K562 (cell line): ENCODE measurements around the gene HSPA1L. TPM values are rescaled to one million over a fixed set of nuclear protein-coding genes. Genes with fewer than 3 reads are reported as not detected.

ENCODE experiments used
- BHLHE40 ChIP-seq: IDR thresholded peaks from 2 replicates; pipeline ENCODE4 v1.6.1; 2011; ENCODE audit warnings: low read length, improper control_type of control experiment
- BMI1 ChIP-seq: fragments of 150-350 bp; IDR thresholded peaks from 2 replicates; pipeline ENCODE4 v1.6.1; 2014; ENCODE audit warnings: low read length
- BRD9 ChIP-seq: fragments of 450-650 bp; IDR thresholded peaks from 2 replicates; pipeline ENCODE4 v1.6.1; 2018; ENCODE audit warnings: low read depth; ENCODE audit not compliant: partially characterized antibody
- DIDO1 ChIP-seq: fragments of 450-650 bp; IDR thresholded peaks from 2 replicates; pipeline ENCODE4 v1.6.1; 2016; ENCODE audit warnings: low read depth, missing biosample characterization, missing genetic modification characterization
- E2F8 ChIP-seq: fragments of 450-650 bp; IDR thresholded peaks from 2 replicates; pipeline ENCODE4 v1.7.1; 2018; ENCODE audit warnings: mild to moderate bottlenecking, low read depth; ENCODE audit not compliant: partially characterized antibody
- ELF4 ChIP-seq: fragments of 450-650 bp; formaldehyde crosslinking; IDR thresholded peaks from 2 replicates; pipeline ENCODE4 v1.4.0; 2022; ENCODE audit warnings: missing genetic modification characterization
- ESRRA ChIP-seq: fragments of 450-650 bp; IDR thresholded peaks from 2 replicates; pipeline ENCODE4 v1.6.1; 2014; ENCODE audit warnings: low read depth, mild to moderate bottlenecking, moderate library complexity, borderline replicate concordance
- HMG20A ChIP-seq: fragments of 450-650 bp; formaldehyde crosslinking; conservative IDR thresholded peaks from 2 replicates; pipeline ENCODE4 v1.4.0; 2020; ENCODE audit warnings: mild to moderate bottlenecking, mixed read lengths
- IRF2 ChIP-seq: sonication (generic); formaldehyde crosslinking; IDR thresholded peaks from 2 replicates; pipeline ENCODE4 v1.8.1; 2022; ENCODE audit warnings: mild to moderate bottlenecking, missing genetic modification reagents
- KLF16 ChIP-seq: IDR thresholded peaks from 2 replicates; pipeline ENCODE4 v1.6.1; 2016; ENCODE audit warnings: antibody characterized with exemption
- NCOR1 ChIP-seq: fragments of 450-650 bp; IDR thresholded peaks from 2 replicates; pipeline ENCODE4 v1.6.1; 2016; ENCODE audit warnings: mild to moderate bottlenecking, moderate library complexity
- PTRF ChIP-seq: fragments of 450-650 bp; IDR thresholded peaks from 2 replicates; pipeline ENCODE4 v1.6.1; 2016; ENCODE audit warnings: mild to moderate bottlenecking, missing genetic modification characterization, missing compliant biosample characterization
- RBFOX2 ChIP-seq: fragments of 200-400 bp; formaldehyde crosslinking; IDR thresholded peaks from 2 replicates; pipeline ENCODE4 v1.6.1; 2017; ENCODE audit warnings: low read depth, mild to moderate bottlenecking, low read length, moderate library complexity
- SRSF3 ChIP-seq: fragments of 200-400 bp; formaldehyde crosslinking; IDR thresholded peaks from 2 replicates; pipeline ENCODE4 v1.6.1; 2016; ENCODE audit warnings: mild to moderate bottlenecking, low read length, moderate library complexity; ENCODE audit not compliant: insufficient read depth
- SRSF7 ChIP-seq: fragments of 200-400 bp; formaldehyde crosslinking; optimal IDR thresholded peaks from 2 replicates; pipeline ENCODE3; 2017; ENCODE audit warnings: mild to moderate bottlenecking, low read depth, low read length
- TAL1 ChIP-seq: fragments of 450-650 bp; IDR thresholded peaks from 2 replicates; pipeline ENCODE4 v1.6.1; 2016; ENCODE audit warnings: mild to moderate bottlenecking
- TEAD4 ChIP-seq, 2 experiments: sonication (generic) in 1 of 2; formaldehyde crosslinking in 1 of 2; IDR thresholded peaks; 2 replicates each; pipeline versions ENCODE4 v1.6.1 to v1.8.0; 2012 to 2022; ENCODE audit warnings: borderline replicate concordance in 1 of 2, inconsistent platforms in 1 of 2, low read length in 1 of 2, mild to moderate bottlenecking in 1 of 2, missing genetic modification reagents in 1 of 2
- WHSC1 ChIP-seq: IDR thresholded peaks from one replicate; pipeline ENCODE4 v1.6.1; 2012; ENCODE audit warnings: low read length, control low read depth, inconsistent platforms
- ZNF444 ChIP-seq: fragments of 250-450 bp; sonication (Bioruptor Pico); IDR thresholded peaks from 2 replicates; pipeline ENCODE4 v1.4.0; 2020; ENCODE audit warnings: mild to moderate bottlenecking, moderate library complexity
- ZNF764 ChIP-seq: fragments of 250-450 bp; sonication (Bioruptor Pico); IDR thresholded peaks from 2 replicates; pipeline ENCODE4 v1.4.0; 2020; ENCODE audit warnings: low read depth, mild to moderate bottlenecking, moderate library complexity
- polyA plus RNA-seq, 8 experiments: library from polyadenylated mRNA; depleted of rRNA in 4 of 8; stranded (reverse) in 5 of 8; unstranded in 3 of 8; fragments of >200 nt; fragmentation: Nextera tagmentation in 2 of 8; fragmentation: Illumina TruSeq in 1 of 8; extraction: Ambion mirVana in 2 of 8; extraction: Trizol in 1 of 8; gene quantifications; 2 replicates each; pipeline versions ENCODE4 v1.2.1 to v1.2.3, GENCODE V29; 2011 to 2014; ENCODE audit warnings: inconsistent platforms in 1 of 8, missing spikeins in 1 of 8
- total RNA-seq, 7 experiments: library from RNA; depleted of rRNA in 6 of 7; stranded (reverse); fragments of >200 nt in 6 of 7; fragmentation: Illumina TruSeq in 2 of 7; extraction: Trizol in 2 of 7; gene quantifications; 2 replicates each; pipeline versions ENCODE4 v1.2.1 to v1.2.3, GENCODE V29; 2011 to 2021; ENCODE audit warnings: low replicate concordance in 1 of 7
- TF ChIP-seq, protein P1 (sequence below): fragments of 250-450 bp; sonication (Bioruptor Pico); IDR thresholded peaks from 2 replicates; pipeline ENCODE4 v1.6.1; 2021; ENCODE audit warnings: mild to moderate bottlenecking
- TF ChIP-seq, protein P2 (sequence below): sonication (generic); formaldehyde crosslinking; IDR thresholded peaks from 2 replicates; pipeline ENCODE4 v1.8.1; 2022; ENCODE audit warnings: missing genetic modification reagents
- TF ChIP-seq, protein P3 (sequence below): fragments of 250-450 bp; sonication (Bioruptor Pico); IDR thresholded peaks from 2 replicates; pipeline ENCODE4 v1.4.0; 2020; ENCODE audit warnings: borderline replicate concordance

The HSPA1L gene
- total and polyA plus RNA-seq, 9 of the 15 experiments (the other 6 are each of a cell fraction or from before 2014, with no cell fraction given) = 0.14 to 2.1 (median 1.3) TPM

GRCh38 chr6:31834367-31835250, 19.5 kb upstream of the HSPA1L start (continued):
- TF ChIP-seq, protein P1, sequence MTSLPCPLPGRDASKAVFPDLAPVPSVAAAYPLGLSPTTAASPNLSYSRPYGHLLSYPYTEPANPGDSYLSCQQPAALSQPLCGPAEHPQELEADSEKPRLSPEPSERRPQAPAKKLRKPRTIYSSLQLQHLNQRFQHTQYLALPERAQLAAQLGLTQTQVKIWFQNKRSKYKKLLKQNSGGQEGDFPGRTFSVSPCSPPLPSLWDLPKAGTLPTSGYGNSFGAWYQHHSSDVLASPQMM (CRISPR knock-in tag) = 0 out of 2 replicates have a peak, but pooled peaks have one; percentile 54
- TF ChIP-seq WHSC1 = peak; percentile 59
- no peak for TF ChIP-seq HMG20A (CRISPR knock-in tag)
- TF ChIP-seq KLF16 = peak; percentile 100
- peak; percentile 52 for TF ChIP-seq DIDO1 (tag)
- TF ChIP-seq ZNF444 (CRISPR knock-in tag) = peak; percentile 73
- peak; percentile 99 for TF ChIP-seq RBFOX2
- 0 out of 2 replicates have a peak, but pooled peaks have one; percentile 0 for TF ChIP-seq PTRF
- TF ChIP-seq, protein P2, sequence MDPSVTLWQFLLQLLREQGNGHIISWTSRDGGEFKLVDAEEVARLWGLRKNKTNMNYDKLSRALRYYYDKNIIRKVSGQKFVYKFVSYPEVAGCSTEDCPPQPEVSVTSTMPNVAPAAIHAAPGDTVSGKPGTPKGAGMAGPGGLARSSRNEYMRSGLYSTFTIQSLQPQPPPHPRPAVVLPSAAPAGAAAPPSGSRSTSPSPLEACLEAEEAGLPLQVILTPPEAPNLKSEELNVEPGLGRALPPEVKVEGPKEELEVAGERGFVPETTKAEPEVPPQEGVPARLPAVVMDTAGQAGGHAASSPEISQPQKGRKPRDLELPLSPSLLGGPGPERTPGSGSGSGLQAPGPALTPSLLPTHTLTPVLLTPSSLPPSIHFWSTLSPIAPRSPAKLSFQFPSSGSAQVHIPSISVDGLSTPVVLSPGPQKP (CRISPR knock-in tag) = no peak
- peak; percentile 97 for TF ChIP-seq BRD9
- peak; percentile 99 for TF ChIP-seq ELF4 (CRISPR knock-in tag)
- peak; percentile 93; the same call in 1 of the 2 replicates for TF ChIP-seq SRSF3
- peak; percentile 45; the same call in 1 of the 2 replicates for TF ChIP-seq BHLHE40
- TF ChIP-seq ZNF764 (CRISPR knock-in tag) = peak; percentile 79
- peak; percentile 95 for TF ChIP-seq E2F8
- TF ChIP-seq ESRRA = peak; percentile 64
- no peak for TF ChIP-seq IRF2
- no peak for TF ChIP-seq NCOR1
- TF ChIP-seq TEAD4 (IDR thresholded peaks at IDR 0.05; ENCODE audit: low read length) = peak; percentile 73
- TF ChIP-seq TEAD4 (CRISPR knock-in tag; IDR thresholded peaks at IDR 0.05; ENCODE audit: borderline replicate concordance) = no peak
- TF ChIP-seq, protein P3, sequence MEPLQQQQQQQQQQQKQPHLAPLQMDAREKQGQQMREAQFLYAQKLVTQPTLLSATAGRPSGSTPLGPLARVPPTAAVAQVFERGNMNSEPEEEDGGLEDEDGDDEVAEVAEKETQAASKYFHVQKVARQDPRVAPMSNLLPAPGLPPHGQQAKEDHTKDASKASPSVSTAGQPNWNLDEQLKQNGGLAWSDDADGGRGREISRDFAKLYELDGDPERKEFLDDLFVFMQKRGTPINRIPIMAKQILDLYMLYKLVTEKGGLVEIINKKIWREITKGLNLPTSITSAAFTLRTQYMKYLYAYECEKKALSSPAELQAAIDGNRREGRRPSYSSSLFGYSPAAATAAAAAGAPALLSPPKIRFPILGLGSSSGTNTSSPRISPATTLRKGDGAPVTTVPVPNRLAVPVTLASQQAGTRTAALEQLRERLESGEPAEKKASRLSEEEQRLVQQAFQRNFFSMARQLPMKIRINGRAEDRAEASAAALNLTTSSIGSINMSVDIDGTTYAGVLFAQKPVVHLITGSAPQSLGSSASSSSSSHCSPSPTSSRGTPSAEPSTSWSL (CRISPR knock-in tag) = 0 out of 2 replicates have a peak, but pooled peaks have one; percentile 58
- no peak; the same call in 1 of the 2 replicates for TF ChIP-seq TAL1
- no peak for TF ChIP-seq BMI1
- no peak for TF ChIP-seq SRSF7
